HG02943 (cell line): ENCODE data around the gene HCFC2.

Experiments used
- ATAC-seq: cut with Tn5 transposase; IDR thresholded peaks from one replicate; pipeline ENCODE4 v1.9.1; 2021; ENCODE audit warnings: mild to moderate bottlenecking, low read depth, moderate library complexity; ENCODE audit not compliant: unreplicated experiment

The HCFC2 gene

DNA sequence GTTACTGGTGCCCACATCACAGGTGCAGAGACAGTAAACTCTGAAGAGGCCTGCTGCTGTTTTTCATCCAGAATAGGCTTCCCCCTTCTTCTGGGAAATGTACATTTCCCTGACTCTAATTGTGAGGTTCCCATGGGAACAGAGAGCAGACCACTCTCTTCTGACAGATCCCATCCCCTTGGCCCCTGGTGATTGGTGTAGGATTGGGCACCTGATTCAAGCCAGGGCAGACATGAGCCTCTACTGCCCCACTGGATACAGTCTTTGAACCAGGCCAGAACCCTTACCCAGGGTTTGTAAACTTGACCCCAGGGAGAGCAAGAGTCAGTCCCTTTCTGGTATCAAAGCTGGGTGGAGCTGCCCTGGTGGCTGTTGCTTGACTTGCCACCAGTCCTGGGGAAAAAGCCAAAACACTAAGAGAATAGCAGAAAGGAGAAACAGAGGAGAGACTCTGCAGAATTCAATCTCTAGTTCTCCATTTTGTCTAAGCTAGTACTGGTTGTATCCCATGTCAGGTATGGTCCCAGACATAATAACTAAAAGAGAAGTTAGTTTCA lies 88.4 kb downstream of the HCFC2 start:
- ATAC-seq: no peak

DNA sequence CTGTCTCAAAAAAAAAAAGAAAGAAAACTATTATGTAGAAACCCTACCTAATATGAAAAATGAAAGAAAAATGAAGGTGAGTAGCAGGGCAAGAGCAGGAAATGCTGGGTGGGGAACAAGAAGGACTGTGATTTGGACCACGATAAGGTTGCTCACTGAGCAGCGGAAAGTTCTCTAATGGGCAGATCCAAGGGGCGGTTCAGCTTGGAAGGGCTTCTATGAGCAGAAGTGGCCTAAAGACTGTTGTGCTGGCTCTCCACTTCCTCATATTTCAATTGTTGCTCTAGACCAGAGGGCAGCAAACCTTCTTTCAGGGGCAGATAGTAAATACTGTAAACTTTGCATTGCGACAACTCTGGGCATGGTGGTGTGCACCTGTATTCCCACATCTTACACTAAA lies 90.0 kb downstream of the HCFC2 start:
- ATAC-seq: no peak

GRCh38 chr12:104154806-104155205 lies 90.5 kb downstream of the HCFC2 start:
- ATAC-seq: no peak
